ENCODE measurements around the gene FURIN.
"Not testable (repeated sequence)": the region's sequence is repeated elsewhere in the genome, so short reads cannot be mapped to it uniquely, and the experiment has no call there.

FURIN gene

GRCh38 chr15:90883976-90884718 lies 15.8 kb downstream of the FURIN start, which contains the start of gene FES:
TSS of gene FES (plus strand) at chr15:90884504. CDS start at chr15:90885046, 542 bp downstream.
- DNase-seq, result peak; percentile 91

GRCh38 chr15:90884719-90885431 lies 16.5 kb downstream of the FURIN start:
- no peak for DNase-seq

- peak; percentile 48 for DNase-seq
Observed at GRCh38 chr15:90885432-90886290, 17.3 kb downstream of the FURIN start.

GRCh38 chr15:90886291-90886614 lies 17.9 kb downstream of the FURIN start:
- no peak for DNase-seq

GRCh38 chr15:90887037-90887481 lies 18.7 kb downstream of the FURIN start:
- DNase-seq, result no peak

GRCh38 chr15:90889313-90889730 lies 20.9 kb downstream of the FURIN start:
- DNase-seq, result no peak

- no peak for DNase-seq
Observed at GRCh38 chr15:90889736-90890456, 21.5 kb downstream of the FURIN start.

GRCh38 chr15:90890839-90891238 lies 22.5 kb downstream of the FURIN start:
- DNase-seq, result no peak

- DNase-seq, result no peak
Observed at GRCh38 chr15:90891346-90891949, 23.1 kb downstream of the FURIN start.

- DNase-seq, result no peak
Observed at GRCh38 chr15:90892023-90892422, 23.6 kb downstream of the FURIN start.

GRCh38 chr15:90892498-90893174 lies 24.2 kb downstream of the FURIN start:
- DNase-seq, result no peak

GRCh38 chr15:90893175-90894090 lies 25.0 kb downstream of the FURIN start:
- no peak for DNase-seq

- DNase-seq, result no peak
Observed at GRCh38 chr15:90895571-90896117, 27.3 kb downstream of the FURIN start.

- DNase-seq, result not testable (repeated sequence)
Observed at GRCh38 chr15:90897131-90897655, 28.8 kb downstream of the FURIN start.

GRCh38 chr15:90901175-90902039 lies 33.0 kb downstream of the FURIN start:
- peak; percentile 32 for DNase-seq

GRCh38 chr15:90902040-90902839 lies 33.9 kb downstream of the FURIN start:
- peak; percentile 78 for DNase-seq

- DNase-seq, result peak; percentile 55
Observed at GRCh38 chr15:90902840-90903732, 34.7 kb downstream of the FURIN start, which contains the start of gene MAN2A2. TSS of gene MAN2A2 (plus strand) at chr15:90903302. CDS start at chr15:90904208, 906 bp downstream.
